SK-N-SH treated with all-trans-retinoic acid at 6 μM for 48 hours (cell line): Measurements from ENCODE around the gene LONP1.

Experiments used
- ATAC-seq: fragments of 200-7000 bp; cut with Tn5 transposase; 3 replicates; pipeline ENCODE4 v1.9.1; 2020; ENCODE audit warnings: mild to moderate bottlenecking, moderate library complexity
- ARNTL ChIP-seq: fragments of 450-650 bp; formaldehyde crosslinking; IDR thresholded peaks from 2 replicates; pipeline ENCODE4 v1.5.0; 2020; ENCODE audit warnings: low read depth, mild to moderate bottlenecking, moderate library complexity, borderline replicate concordance
- CREB5 ChIP-seq: fragments of 250-450 bp; sonication (Bioruptor Pico); IDR thresholded peaks from 2 replicates; pipeline ENCODE4 v1.5.1; 2020; ENCODE audit warnings: low read depth, mild to moderate bottlenecking, moderate library complexity
- CSDC2 ChIP-seq: fragments of 250-450 bp; sonication (Bioruptor Pico); IDR thresholded peaks from 2 replicates; pipeline ENCODE4 v1.5.0; 2020; ENCODE audit warnings: mild to moderate bottlenecking, moderate library complexity
- CSRNP3 ChIP-seq: fragments of 250-450 bp; sonication (Bioruptor Pico); IDR thresholded peaks from 2 replicates; pipeline ENCODE4 v1.5.1; 2021; ENCODE audit warnings: mild to moderate bottlenecking, moderate library complexity
- ESRRG ChIP-seq: fragments of 250-450 bp; sonication (Bioruptor Pico); IDR thresholded peaks from 2 replicates; pipeline ENCODE4 v1.6.1; 2021; ENCODE audit warnings: mild to moderate bottlenecking
- GLIS3 ChIP-seq: fragments of 250-450 bp; sonication (Bioruptor Pico); IDR thresholded peaks from 2 replicates; pipeline ENCODE4 v1.5.0; 2020; ENCODE audit warnings: mild to moderate bottlenecking, moderate library complexity
- ISL1 ChIP-seq: fragments of 250-450 bp; sonication (Bioruptor Pico); IDR thresholded peaks from 2 replicates; pipeline ENCODE4 v2.1.2; 2022; ENCODE audit warnings: mild to moderate bottlenecking, moderate library complexity
- OSR1 ChIP-seq: fragments of 250-450 bp; sonication (Bioruptor Pico); IDR thresholded peaks from 2 replicates; pipeline ENCODE4 v1.8.0; 2022; ENCODE audit warnings: moderate library complexity, mild to moderate bottlenecking, inconsistent platforms
- POU6F1 ChIP-seq: fragments of 250-450 bp; sonication (Bioruptor Pico); IDR thresholded peaks from 2 replicates; pipeline ENCODE4 v1.8.0; 2021; ENCODE audit warnings: low read depth, mild to moderate bottlenecking, moderate library complexity, borderline replicate concordance
- PPARA ChIP-seq: fragments of 250-450 bp; sonication (Bioruptor Pico); IDR thresholded peaks from 2 replicates; pipeline ENCODE4 v1.5.0; 2020; ENCODE audit warnings: mild to moderate bottlenecking, borderline replicate concordance
- SNAI2 ChIP-seq: fragments of 250-450 bp; sonication (Bioruptor Pico); IDR thresholded peaks from 2 replicates; pipeline ENCODE4 v1.5.0; 2020; ENCODE audit warnings: mild to moderate bottlenecking, moderate library complexity
- TCF4 ChIP-seq: fragments of 250-450 bp; sonication (Bioruptor Pico); IDR thresholded peaks from 2 replicates; pipeline ENCODE4 v1.8.0; 2021; ENCODE audit warnings: mild to moderate bottlenecking, moderate library complexity, borderline replicate concordance
- TOX ChIP-seq: fragments of 250-450 bp; sonication (Bioruptor Pico); IDR thresholded peaks from 2 replicates; pipeline ENCODE4 v1.8.0; 2021; ENCODE audit warnings: mild to moderate bottlenecking, moderate library complexity, borderline replicate concordance
- TSHZ2 ChIP-seq: fragments of 250-450 bp; sonication (Bioruptor Pico); IDR thresholded peaks from 2 replicates; pipeline ENCODE4 v1.5.0; 2020; ENCODE audit warnings: mild to moderate bottlenecking, moderate library complexity
- ZC3H10 ChIP-seq: fragments of 250-450 bp; sonication (Bioruptor Pico); IDR thresholded peaks from 2 replicates; pipeline ENCODE4 v1.5.1; 2021; ENCODE audit warnings: mild to moderate bottlenecking, moderate library complexity
- ZNF565 ChIP-seq: fragments of 450-650 bp; formaldehyde crosslinking; conservative IDR thresholded peaks from 2 replicates; pipeline ENCODE4 v1.5.0; 2020; ENCODE audit warnings: low read depth, mild to moderate bottlenecking, moderate library complexity
- ZNF70 ChIP-seq: fragments of 450-650 bp; formaldehyde crosslinking; IDR thresholded peaks from 2 replicates; pipeline ENCODE4 v1.5.0; 2020; ENCODE audit warnings: mild to moderate bottlenecking, moderate library complexity
- ZNF8 ChIP-seq: fragments of 450-650 bp; formaldehyde crosslinking; IDR thresholded peaks from 2 replicates; pipeline ENCODE4 v1.5.0; 2020; ENCODE audit warnings: mild to moderate bottlenecking, moderate library complexity

Gene LONP1

GRCh38 chr19:5686326-5686646 is 33.7 kb downstream of the LONP1 start:
- ATAC-seq: no peak
- TF ChIP-seq CSRNP3 (CRISPR knock-in tag): no peak
- TF ChIP-seq TCF4 (CRISPR knock-in tag): no peak
- TF ChIP-seq ZNF8 (CRISPR knock-in tag): no peak
- TF ChIP-seq ZNF565 (CRISPR knock-in tag): no peak
- TF ChIP-seq CREB5 (CRISPR knock-in tag): no peak
- no peak for TF ChIP-seq ESRRG (CRISPR knock-in tag)
- TF ChIP-seq ARNTL (CRISPR knock-in tag): no peak
- no peak for TF ChIP-seq OSR1 (CRISPR knock-in tag)
- TF ChIP-seq ISL1 (CRISPR knock-in tag): no peak
- TF ChIP-seq ZNF70 (CRISPR knock-in tag): no peak
- no peak for TF ChIP-seq SNAI2 (CRISPR knock-in tag)

- TF ChIP-seq TOX (CRISPR knock-in tag): no peak
- no peak for TF ChIP-seq POU6F1 (CRISPR knock-in tag)
- TF ChIP-seq ISL1 (CRISPR knock-in tag): no peak
- no peak for TF ChIP-seq ESRRG (CRISPR knock-in tag)
- TF ChIP-seq ZC3H10 (CRISPR knock-in tag): no peak
- no peak for ATAC-seq
These were observed 35.1 kb downstream of the LONP1 start for GRCh38 chr19:5684694-5685430.

GRCh38 chr19:5683177-5683886 is 36.6 kb downstream of the LONP1 start:
- TF ChIP-seq ZC3H10 (CRISPR knock-in tag) (no peak), OSR1 (CRISPR knock-in tag) (no peak), ESRRG (CRISPR knock-in tag) (no peak), ZNF70 (CRISPR knock-in tag) (no peak), ARNTL (CRISPR knock-in tag) (no peak), PPARA (no peak), CREB5 (CRISPR knock-in tag) (no peak), POU6F1 (CRISPR knock-in tag) (no peak), GLIS3 (CRISPR knock-in tag) (no peak), ISL1 (CRISPR knock-in tag) (no peak), TSHZ2 (no peak), CSDC2 (CRISPR knock-in tag) (no peak), ZNF8 (CRISPR knock-in tag) (no peak)
- TF ChIP-seq, all 23 proteins: peak for 0
- no peak for ATAC-seq
